Caki2 (cell line): ENCODE data around the gene SBK2. TPM values are rescaled to one million over a fixed set of nuclear protein-coding genes. Genes with fewer than 3 reads are reported as not detected.
"Not testable (repeated sequence)": the region's sequence is repeated elsewhere in the genome, so short reads cannot be mapped to it uniquely, and the experiment has no call there.

Experiments
- DNase-seq: peaks from one replicate; pipeline ENCODE4 v3.0.0-alpha.2; 2015; ENCODE audit warnings: low read depth
- in situ Hi-C: cut with HindIII; loops from 2 replicates; pipeline ENCODE4 v1.10.0; 2016; ENCODE audit warnings: low sequenced_read_pairs, low pct_unique_long_range_greater_than_20kb, mixed read lengths
- total RNA-seq: library from RNA; depleted of rRNA; stranded (reverse); fragments of >200 nt; shearing (Covaris generic); gene quantifications from 2 replicates; pipeline ENCODE4 v1.2.3, GENCODE V29; 2014; ENCODE audit warnings: low replicate concordance; rRNA removed

Gene SBK2, protein sequence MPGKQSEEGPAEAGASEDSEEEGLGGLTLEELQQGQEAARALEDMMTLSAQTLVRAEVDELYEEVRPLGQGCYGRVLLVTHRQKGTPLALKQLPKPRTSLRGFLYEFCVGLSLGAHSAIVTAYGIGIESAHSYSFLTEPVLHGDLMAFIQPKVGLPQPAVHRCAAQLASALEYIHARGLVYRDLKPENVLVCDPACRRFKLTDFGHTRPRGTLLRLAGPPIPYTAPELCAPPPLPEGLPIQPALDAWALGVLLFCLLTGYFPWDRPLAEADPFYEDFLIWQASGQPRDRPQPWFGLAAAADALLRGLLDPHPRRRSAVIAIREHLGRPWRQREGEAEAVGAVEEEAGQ
- not detected in 2 replicates for total RNA-seq

DNA sequence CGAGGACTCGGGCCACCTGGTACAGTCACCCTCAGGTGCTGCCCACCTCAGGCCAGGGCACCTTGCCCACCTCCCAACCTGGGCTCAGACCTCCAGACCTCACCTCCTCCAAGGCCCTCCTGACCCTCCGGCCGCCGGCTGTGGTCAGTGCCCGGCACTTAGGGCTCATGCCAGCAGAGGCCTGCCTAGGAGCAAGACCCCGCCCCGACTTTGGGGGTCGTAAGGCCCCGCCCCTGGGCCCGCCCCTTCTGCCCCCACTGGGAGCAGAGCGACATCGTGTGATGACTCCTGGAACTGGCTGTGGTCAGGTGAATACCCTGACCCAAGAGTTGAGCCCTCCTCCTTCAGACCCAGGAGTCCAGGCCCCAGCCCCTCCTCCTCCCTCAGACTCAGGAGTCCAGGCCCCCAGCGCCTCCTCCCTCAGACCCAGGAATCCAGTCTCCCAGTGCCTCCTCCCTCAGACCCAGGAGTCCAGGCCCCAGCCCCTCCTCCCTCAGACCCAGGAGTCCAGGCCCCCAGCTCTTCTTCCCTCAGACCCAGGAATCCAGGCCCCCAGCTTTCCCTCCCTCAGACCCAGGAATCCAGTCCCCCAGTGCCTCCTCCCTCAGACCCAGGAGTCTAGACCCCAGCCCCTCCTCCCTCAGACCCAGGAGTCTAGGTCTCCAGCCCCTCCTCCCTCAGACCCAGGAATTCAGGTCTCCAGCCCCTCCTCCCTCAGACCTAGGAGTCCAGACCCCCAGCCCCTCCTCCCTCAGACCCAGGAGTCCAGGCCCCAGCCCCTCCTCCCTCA, at the start of gene SBK2:
SBK2 (minus strand) TSS at position 183 of the 790 bp plus-strand sequence. CDS start 839 bp downstream, outside the sequence.
- no peak for DNase-seq
- in situ Hi-C loops = no loop called here

DNA sequence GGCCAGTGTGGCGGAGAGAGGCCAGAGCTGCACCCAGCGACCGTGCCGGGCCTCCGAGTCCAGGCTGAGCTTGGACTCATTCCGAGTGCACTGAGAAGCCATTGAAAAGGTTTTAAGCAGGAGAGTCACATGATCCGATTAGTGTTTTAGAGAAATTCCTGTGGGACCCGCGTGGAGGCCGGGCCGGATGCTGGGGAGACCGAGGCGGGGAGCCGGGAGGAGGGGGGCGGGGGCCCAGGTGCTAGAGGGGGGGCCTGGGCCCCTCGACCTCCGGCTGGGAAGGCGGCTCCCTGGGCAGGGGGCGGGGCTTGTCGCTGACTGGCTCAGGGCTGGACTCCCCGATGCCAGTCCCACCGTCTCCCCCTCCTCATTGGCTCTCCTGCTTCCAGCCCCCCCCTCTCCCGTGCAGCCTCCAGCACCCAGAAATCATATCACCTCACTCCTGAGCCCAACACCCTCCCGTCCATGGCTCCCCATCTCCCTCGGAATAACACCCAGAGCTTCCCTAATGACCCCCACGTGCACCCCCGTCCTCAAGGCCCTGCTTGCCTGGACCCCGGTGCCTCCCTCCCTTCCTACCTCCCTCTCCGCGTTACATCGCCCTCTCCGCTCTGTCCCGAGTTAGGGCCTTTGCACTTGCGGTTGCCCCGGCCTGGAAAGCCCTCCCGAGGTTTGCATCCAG, 48.9 kb upstream of the SBK2 start:
- in situ Hi-C loops = no loop called here
- DNase-seq = peak; percentile 75

DNA sequence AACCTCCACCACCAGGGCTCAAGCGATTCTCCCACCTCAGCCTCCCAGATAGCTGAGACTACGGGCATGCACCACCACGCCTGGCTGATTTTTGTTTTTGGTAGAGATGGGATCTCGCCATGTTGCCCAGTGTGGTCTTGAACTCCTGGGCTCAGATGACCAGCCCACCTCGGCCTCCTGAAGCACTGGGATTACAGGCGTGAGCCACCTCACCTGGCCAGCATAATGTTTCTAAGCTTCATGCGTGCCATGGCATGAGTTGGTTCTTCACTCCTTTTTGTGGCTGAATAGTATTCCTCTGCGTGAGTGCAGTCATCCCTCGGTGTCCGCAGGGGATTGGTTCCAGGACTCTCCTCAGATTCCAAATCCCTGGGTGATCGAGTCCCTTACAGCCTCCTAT, 47.9 kb upstream of the SBK2 start:
- DNase-seq = no peak
- in situ Hi-C loops = no loop called here

DNA sequence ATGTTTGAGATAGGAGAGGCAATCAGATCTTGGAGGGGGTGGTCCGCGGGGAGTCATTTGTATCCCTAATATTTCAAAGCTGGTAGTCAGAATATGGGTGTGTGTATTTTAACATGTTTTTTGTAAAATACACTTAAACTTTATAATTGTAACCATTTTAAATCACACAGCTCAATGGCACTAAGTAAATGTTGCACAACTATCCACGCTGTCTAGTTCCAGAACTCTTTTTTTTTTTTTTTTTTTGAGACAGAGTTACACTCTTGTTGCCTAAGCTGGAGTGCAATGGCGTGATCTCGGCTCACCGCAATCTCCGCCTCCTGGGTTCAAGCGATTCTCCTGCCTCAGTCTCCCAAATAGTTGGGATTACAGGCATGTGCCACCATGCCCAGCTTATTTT, 47.0 kb upstream of the SBK2 start:
- DNase-seq, in situ Hi-C loops: not testable (repeated sequence)

DNA sequence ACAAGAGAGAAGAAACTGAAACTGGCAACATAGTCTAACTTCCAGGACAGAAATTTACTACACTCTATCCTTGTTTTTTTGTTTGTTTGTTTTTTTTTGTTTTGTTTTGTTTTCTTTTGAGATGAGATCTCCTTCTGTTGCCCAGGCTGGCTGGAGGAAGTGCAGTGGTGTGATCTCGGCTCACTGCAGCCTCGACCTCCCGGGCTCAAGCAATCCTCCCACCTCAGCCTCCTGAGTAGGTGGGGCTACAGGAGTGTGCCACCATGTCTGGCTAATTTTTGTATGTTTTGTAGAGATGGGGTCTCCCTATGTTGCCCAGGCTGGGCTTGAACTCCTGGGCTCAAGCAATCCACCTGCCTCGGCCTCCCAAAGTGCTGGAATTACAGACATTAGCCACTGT, 45.4 kb upstream of the SBK2 start:
- DNase-seq, in situ Hi-C loops: not testable (repeated sequence)

DNA sequence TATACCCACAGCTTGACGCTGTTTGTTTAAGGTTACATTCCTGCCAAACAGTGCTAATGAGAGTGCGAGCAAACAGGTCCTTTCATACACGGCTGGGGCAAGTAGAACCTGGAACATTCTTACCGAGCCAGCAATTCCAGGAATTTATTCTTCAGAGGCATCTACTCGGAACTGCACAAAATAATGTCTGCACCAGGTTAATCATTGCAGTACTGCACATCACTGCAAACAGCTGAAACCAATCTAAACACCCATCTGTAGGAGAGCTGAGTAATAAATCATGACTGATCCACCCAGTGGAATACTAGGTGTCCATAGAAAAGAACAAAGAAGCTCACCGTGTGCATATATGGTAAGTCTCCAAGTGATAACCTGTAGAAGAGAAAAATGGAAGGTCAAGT, 44.9 kb upstream of the SBK2 start:
- in situ Hi-C loops = no loop called here
- peak; percentile 90 for DNase-seq

DNA sequence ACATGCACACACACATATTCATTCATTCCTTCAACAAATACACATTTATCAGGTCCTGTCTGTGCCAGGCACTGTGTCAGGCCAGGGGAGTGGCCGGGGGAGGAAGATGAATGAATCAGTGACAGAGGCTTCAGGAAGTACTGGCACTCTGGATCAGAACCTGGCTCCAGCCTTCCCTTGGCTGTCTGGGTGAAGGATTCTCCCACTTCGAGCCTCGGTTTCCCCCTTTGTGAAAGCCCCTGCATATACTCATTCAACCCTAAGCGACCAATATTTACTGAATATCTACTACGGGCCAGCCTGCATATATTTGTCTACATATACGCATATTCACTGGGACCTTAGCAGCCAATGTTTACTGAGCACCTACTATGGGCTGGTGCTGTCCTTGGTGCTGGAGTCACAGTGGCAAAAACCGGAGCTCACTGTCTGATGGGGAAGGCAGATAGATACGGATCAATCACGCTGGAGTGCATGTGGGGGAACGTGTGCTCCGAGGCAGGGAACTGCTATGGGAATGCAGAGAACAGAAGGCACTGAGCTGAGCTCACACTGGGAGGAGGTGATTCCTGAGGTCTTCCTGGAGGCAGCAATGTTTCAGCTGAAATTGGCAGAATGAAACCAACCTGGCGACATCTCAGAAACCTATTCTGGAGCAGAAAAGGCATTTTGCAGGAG, 44.4 kb upstream of the SBK2 start:
- in situ Hi-C loops = no loop called here
- DNase-seq = peak; percentile 75

DNA sequence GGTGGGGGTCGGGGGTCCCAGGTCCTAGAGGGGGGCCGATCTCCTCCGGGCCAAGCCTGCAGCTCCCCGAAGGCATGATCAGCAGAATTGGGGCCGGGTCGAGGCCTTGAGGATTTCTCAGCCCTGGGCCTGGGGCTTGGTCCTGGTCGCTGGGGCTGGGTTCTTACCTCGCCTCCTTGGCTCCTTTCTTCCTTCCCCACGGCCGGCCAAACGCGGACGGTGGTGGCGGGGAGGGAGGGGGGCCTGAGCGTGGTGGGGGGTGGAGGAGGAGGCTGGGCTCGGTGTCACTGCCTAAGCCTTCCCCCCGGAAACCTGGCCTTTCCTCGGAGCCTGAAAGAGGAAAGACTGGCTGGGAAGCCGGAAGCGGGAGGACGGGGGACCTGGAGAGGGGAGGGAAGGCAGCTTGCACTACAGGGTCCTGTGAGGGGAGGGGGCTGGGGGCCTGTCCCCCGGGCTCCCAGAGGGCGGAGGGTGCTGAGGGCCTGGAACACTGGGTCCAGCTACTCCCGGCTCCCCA, 43.8 kb upstream of the SBK2 start, which contains the start of gene ZNF579:
ZNF579 (minus strand) TSS at position 221 of the 517 bp plus-strand sequence. CDS start 1,209 bp downstream, outside the sequence.
- in situ Hi-C loops = no loop called here
- peak; percentile 78 for DNase-seq

DNA sequence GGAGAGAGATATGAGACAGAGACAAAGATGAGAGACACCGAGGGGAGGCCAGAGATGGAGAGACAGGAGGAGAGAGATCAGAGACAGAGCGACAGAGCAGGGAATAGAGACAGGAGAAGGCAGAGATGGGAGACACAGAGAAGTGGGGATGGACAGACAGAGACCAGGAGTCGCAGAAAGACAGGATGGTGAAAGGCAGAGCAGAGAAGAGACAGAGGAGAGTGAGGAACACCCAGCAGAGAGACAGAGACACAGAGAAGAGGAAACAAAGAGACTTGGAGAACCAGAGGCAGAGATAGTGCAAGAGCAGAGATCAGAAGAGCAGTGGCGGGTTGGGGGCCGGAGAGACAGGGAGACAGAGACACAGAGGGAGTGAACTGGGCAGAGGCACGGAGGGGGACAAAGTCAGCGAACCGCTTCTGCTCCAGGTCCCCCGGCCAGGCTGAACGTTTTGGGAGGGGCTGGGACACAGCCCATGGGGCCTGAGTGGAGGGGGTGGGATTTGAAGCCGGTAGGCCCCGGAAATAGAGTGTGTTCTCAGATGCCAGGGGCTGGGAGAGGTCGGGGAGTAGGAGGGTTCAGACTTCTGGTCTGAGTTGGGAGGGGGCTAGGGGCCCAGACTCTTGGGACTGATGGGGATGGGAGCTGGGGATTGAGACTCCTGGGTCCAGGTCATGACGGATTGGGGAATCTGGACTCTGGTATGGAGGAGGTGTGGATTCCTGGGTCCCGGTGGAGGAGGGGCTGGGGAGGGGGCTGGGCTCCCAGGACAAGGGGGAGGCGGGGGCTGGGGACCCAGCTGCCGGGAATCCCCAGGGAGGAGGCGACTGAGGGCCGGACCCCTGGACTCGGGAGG, 43.1 kb upstream of the SBK2 start:
- in situ Hi-C loops = no loop called here
- DNase-seq = peak; percentile 26

DNA sequence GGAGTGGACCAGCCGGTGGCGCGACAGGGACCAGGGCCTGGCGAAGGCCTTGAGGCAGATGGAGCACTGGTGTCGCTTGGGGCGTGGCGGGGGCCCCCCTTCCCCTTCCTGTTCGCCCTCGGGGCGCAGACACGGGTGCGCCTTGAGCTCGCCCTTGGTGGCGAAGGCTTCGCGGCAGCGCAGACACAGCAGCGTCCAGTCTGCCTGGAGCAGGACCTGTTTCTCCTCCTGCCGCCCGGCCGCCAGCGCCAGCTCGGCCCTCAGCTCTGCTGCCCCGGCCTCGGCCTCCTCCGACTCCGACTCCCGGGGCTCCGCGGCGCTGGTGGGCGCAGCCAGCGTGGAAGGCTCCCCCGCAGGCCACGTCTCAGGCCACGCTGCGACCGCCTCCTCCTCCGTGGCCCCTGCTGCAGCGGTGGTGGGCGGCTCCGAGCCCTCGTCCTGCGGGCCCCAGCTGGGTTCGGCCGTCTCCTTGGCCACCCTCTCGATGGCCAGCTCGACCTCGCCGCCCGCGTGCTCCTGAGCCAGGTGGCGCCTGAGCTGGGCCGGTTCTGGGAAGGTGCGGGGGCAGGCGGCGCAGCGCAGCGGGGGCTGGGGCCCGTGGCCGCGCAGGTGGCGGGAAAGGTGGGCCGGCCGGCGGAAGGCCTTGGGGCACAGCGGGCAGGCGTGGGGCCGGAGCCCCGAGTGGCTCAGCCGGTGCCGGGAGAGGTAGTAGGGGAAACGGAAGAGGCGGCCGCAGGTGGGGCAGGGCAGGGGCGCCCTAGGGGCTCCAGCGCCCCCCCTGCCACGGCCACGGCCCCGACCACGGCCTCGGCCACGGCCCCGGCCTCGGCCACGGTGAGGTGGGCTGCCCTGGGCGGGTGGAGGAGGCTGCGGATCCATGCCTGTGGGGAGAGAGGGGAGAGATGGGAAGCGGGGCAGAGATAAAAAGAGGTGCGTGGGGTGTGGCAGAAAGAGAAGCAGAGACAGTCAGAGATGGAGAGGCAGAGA, 42.1 kb upstream of the SBK2 start:
- in situ Hi-C loops = no loop called here
- DNase-seq = no peak

DNA sequence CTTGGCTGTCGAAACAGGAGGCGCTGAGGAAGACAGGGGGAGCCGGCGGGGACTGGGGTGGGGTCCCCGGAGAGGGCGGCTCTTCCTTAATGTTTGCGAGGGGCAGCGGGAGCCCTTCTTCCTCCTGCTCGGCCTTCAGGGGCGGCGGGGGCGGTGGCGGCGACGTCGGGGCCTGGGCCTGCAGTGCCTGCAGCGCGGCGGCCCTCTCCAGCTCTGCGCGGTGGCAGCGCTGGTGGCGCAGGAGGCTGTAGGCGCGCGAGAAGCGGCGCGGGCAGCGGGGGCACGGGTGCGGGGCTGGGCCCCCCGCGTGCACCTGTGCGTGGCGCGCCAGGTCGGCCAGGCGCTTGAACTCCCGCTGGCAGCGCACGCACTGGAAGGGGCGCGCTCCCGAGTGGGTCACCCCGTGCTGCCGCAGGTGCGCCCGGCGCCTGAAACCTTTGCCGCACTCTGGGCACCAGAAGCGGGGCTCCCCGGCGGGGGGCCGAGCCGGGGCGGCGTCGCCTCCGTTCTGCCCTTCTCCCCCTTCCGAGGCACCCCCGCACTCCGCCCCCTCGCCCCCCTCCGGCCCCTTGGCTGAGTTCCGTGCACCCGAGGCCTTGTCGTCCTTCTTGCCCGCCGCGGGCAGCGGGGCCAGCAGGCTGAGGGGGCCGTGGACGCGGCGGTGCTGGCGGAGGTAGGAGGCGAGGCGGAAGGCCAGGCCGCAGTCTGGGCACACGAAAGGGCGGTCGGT, 41.3 kb upstream of the SBK2 start:
- no peak for DNase-seq
- in situ Hi-C loops = no loop called here

DNA sequence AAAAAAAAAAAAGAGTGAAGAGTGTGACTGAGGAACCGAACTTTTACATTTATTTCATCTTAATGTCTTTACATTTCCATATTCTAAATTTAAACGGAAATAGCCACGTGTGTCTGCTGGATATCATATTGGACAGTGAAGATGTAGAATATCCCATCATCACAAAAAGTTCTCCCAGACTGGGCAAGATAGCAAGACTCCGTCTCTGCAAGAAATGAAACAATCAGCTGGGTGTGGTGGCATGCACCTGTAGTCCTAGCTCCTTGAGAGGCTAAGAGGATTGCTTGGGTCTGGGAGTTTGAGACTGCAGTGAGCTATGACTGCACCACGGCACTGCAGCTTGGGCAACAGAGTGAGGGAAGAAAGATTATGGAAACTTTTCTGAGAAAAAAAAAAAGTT, 39.8 kb upstream of the SBK2 start:
- no peak for DNase-seq
- in situ Hi-C loops = no loop called here

DNA sequence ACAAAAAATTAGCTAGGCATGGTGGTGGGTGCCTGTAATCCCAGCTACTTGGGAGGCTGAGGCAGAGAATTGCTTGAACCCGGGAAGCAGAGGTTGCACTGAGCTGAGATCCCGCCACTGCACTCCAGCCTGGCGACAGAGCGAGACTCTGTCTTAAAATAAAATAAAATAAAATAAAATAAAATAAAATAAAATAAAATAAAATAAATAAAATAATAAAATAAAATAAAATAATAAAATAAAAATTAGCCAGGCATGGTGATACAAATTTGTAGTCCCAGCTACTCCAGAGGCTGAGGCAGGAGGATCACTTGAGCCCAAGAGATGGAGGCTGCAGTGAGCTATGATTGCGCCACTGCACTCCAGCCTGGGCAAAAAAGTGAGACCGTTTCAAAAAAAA, 37.0 kb upstream of the SBK2 start:
- in situ Hi-C loops = not testable (repeated sequence)

DNA sequence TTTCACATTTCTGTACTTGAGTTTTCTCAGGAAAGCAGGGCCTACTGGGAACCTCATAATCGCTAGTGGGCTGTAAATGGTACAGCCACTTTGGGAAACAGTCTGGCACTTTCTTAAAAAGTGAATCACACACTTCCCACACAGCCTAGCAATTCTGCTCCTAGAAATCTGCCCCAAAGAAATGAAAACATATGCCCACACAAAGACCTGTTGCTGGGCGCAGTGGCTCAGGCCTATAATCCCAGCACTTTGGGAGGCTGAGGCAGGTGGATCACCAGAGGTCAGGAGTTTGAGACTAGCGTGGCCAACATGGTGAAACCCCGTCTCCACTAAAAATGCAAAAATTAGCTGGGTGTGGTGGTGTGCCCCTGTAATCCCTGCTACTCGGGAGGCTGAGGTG, 32.5 kb upstream of the SBK2 start:
- in situ Hi-C loops, DNase-seq: not testable (repeated sequence)

More for the DNA sequence above, 37.0 kb upstream of the SBK2 start:
- not testable (repeated sequence) for DNase-seq

DNA sequence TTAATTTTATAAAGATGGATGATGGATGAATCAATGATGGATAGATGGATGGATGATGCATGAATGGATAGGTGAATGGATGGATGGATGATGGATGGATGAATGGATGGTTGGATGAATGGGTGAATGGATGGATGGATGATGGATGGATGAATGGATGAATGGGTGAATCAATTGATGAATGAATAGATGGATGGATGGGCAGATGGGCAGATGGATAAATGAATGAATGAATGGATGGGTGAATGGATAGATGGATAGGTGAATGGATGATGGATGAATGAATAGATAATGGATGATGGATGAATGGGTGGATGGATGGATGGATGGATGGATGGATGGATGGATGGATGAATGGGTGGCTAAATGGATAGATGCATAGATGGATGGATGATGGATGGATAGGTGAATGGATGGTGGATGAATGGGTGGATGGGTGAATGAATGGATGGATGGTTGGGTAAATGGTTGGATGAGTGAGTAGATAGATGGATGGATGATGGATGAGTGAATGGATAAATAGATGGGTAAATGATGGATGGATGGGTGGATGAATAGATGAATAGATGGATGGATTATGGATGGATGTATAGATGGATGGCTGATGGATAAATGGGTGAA, 30.9 kb upstream of the SBK2 start:
- in situ Hi-C loops = no loop called here
- no peak for DNase-seq
